ENCODE results near the gene TSPAN18. TPM values are rescaled to one million over a fixed set of nuclear protein-coding genes. Genes with fewer than 3 reads are reported as not detected.

The TSPAN18 gene
- total and polyA plus RNA-seq, 11 donors: 40.0 to 151 (median 74.9) TPM

DNA sequence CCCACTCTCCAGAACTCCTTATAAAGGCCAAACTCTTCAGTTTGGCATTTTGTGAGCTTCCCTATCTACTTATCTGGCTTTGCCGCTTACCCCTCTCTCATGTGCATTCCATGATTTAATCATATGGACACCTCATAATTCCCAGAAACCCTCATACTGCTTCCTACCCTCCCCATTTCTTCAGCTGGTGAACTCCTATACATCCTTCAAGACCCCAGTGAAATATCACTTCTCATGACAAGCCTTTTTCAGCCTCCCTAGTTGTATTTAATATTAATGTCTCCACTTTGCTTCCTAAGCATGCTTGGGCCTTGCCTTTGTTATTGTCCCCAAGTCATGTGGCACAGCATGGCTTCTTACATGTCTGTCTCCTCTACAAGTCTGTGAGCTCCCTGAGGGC is 13.7 kb upstream of the TSPAN18 start:
- H3K4me1 ChIP-seq: peaks cover 0 to 7% (median 0%) of the 10 kb centered on the region in 12 donors
- intact Hi-C loops (cut with DNase I): loop anchor here in 1 of 10 donors (10.0 kb wide), 1 partner anchor 392 kb away; no protein-coding TSS in a partner anchor
- DNase-seq (no peak), ATAC-seq (no peak)
- H3K36me3 ChIP-seq: no peaks in the 10 kb centered on the region
- H3K27ac ChIP-seq: no peak overlapping the region
- 94 to 100% (median 95%) methylated on average over 1 of the region's 1 CpG for WGBS, 4 donors
- TF ChIP-seq, protein P1, sequence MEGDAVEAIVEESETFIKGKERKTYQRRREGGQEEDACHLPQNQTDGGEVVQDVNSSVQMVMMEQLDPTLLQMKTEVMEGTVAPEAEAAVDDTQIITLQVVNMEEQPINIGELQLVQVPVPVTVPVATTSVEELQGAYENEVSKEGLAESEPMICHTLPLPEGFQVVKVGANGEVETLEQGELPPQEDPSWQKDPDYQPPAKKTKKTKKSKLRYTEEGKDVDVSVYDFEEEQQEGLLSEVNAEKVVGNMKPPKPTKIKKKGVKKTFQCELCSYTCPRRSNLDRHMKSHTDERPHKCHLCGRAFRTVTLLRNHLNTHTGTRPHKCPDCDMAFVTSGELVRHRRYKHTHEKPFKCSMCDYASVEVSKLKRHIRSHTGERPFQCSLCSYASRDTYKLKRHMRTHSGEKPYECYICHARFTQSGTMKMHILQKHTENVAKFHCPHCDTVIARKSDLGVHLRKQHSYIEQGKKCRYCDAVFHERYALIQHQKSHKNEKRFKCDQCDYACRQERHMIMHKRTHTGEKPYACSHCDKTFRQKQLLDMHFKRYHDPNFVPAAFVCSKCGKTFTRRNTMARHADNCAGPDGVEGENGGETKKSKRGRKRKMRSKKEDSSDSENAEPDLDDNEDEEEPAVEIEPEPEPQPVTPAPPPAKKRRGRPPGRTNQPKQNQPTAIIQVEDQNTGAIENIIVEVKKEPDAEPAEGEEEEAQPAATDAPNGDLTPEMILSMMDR (IDR thresholded peaks at IDR 0.05): no peak
- no peak for TF ChIP-seq POLR2A (IDR thresholded peaks at IDR 0.05)
- no peaks in the 10 kb centered on the region for H3K9me3 ChIP-seq
- no peak overlapping the region for H3K4me3 ChIP-seq
- no peaks in the 10 kb centered on the region for H3K27me3 ChIP-seq

DNA sequence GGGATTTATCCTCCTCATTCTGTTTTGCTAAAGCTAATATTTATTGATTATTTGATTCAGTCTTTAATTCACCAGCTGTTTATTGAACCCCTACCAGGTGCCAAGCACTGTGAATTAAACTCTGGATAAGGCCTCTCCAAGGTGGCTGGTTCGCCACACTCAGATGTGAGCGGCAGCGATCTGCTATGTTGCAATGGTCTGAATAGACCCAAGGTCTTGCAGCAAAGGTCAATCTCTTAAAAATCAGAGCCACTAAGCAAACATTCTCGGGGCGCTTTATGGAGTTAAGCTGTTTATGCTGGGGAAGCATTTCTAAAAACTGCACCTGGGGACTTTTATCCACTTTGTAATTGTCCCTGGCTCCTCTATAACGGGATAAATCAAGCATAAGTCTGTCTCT is 10.5 kb upstream of the TSPAN18 start:
- no peak overlapping the region for H3K27ac ChIP-seq
- H3K4me3 ChIP-seq: no peak overlapping the region
- WGBS, 4 donors: 80 to 96% (median 95%) methylated on average over 6 of the region's 6 CpGs
- peaks cover 0 to 4% (median 0%) of the 10 kb centered on the region in 12 donors for H3K4me1 ChIP-seq
- DNase-seq: no peak
- no peaks in the 10 kb centered on the region for H3K36me3 ChIP-seq
- TF ChIP-seq POLR2A (IDR thresholded peaks at IDR 0.05): no peak
- TF ChIP-seq, protein P1 (IDR thresholded peaks at IDR 0.05): no peak
- no peaks in the 10 kb centered on the region for H3K27me3 ChIP-seq
- H3K9me3 ChIP-seq: no peaks in the 10 kb centered on the region
- ATAC-seq: no peak
- intact Hi-C loops (cut with DNase I): loop anchor here in 2 of 10 donors (5.0 to 10.0 kb wide), 2 partner anchors 49 to 389 kb away; no protein-coding TSS in a partner anchor

DNA sequence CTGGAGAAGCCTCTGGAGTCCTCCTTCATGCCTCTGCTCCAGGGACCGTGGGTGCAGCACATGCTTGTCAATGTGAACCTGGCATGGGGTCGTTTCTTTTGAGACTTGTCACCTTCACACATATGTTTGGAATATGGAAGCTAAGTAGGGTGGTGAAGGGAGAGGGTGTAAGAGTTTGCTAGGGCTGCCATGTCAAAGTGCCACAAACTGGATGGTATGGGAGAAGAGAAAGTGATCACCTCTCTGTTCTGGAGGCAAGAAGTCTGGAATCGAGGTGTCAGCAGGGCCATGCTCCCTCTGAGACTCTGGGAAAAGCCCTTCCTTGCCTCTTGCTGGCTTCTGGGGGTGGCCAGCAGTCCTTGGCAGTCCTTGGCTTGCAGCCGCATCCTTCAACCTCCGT is 8.7 kb upstream of the TSPAN18 start:
- H3K27me3 ChIP-seq: no peaks in the 10 kb centered on the region
- intact Hi-C loops (cut with DNase I): loop anchor here in 2 of 10 donors (5.0 to 10.0 kb wide), 2 partner anchors 51 to 387 kb away; no protein-coding TSS in a partner anchor
- peaks cover 0 to 4% (median 0%) of the 10 kb centered on the region in 12 donors for H3K4me1 ChIP-seq
- TF ChIP-seq POLR2A (IDR thresholded peaks at IDR 0.05): no peak
- TF ChIP-seq, protein P1 (IDR thresholded peaks at IDR 0.05): no peak
- 84 to 91% (median 90%) methylated on average over 5 of the region's 5 CpGs for WGBS, 4 donors
- no peak overlapping the region for H3K27ac ChIP-seq
- no peaks in the 10 kb centered on the region for H3K36me3 ChIP-seq
- ATAC-seq (no peak), DNase-seq (no peak)
- H3K4me3 ChIP-seq: no peak overlapping the region
- no peaks in the 10 kb centered on the region for H3K9me3 ChIP-seq

DNA sequence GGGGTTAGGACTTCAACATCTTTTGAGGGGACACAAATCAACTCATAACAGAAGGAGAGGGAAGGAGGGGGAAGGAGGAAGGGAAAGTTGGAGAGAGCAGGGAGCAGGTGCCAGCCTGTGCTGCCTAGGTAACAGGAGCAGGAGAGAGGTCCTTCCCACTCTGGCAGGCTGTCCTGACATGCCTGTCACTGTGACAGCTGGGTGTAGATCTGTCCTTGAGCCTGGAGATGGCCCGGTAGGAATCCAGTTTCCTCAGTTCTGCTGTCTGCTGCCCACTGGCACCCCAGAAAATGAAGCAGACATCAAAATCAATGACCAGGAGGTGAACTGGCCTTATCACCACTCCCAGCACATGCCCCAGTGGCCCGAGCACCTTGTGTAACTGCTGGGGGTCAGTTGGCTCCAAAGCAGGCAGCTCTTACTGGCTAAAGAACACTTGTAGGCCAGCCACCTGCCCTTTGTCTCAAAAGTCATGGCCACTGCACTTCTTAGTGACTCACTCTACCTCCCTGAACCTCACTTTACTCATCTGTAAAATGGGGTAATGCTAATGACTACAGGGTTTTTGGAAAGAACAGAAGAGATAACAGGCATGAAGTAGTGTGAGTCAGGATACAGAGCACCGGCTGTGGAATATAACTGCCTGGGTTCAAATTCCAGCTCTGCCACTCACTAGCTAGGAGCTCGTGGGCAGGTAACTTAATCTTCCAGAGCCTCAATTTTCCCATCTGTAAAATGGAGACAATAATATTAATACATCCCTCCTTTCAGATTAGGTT is 8.0 kb upstream of the TSPAN18 start:
- no peak overlapping the region for H3K4me3 ChIP-seq
- no peaks in the 10 kb centered on the region for H3K27me3 ChIP-seq
- no peak for TF ChIP-seq POLR2A (IDR thresholded peaks at IDR 0.05)
- H3K36me3 ChIP-seq: no peaks in the 10 kb centered on the region
- no peak overlapping the region for H3K27ac ChIP-seq
- no peak for DNase-seq
- intact Hi-C loops (cut with DNase I): loop anchor here in 2 of 10 donors (5.0 to 10.0 kb wide), 2 partner anchors 52 to 386 kb away; no protein-coding TSS in a partner anchor
- H3K9me3 ChIP-seq: no peaks in the 10 kb centered on the region
- 74 to 87% (median 85%) methylated on average over 4 of the region's 4 CpGs for WGBS, 4 donors
- ATAC-seq: no peak
- H3K4me1 ChIP-seq: peaks cover 0 to 4% (median 0%) of the 10 kb centered on the region in 12 donors
